ENCODE results near the gene CT55. TPM values are rescaled to one million over a fixed set of nuclear protein-coding genes. Genes with fewer than 3 reads are reported as not detected.

Gene CT55
- total RNA-seq, 2 donors from 2014 or later = not detected

DNA sequence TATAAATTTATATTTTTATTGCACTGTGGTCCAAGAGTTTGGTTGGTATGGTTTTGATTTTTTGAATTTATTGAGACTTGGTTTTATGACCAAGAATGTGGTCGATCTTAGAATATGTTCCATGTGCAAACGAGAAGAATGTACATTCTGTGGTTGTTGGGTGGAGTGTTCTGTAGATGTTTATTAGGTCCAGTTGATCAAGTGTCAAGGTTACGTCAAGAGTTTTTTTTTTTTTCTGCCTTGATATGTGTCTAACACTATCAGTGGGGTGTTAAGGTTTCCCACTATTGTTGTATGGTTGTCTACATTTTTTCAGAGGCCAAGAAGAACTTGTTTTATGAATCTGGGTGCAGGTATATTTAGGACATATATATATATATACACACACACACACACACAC lies 61.6 kb downstream of the CT55 start:
- intact Hi-C loops (cut with DNase I) = no loop called here
- DNase-seq (ENCODE audit: low spot score) = no peak

Other genes with a start within 250 kb of the CT55 start
- 10 to 100 TPM; 17.0 to 20.0 TPM for gene SMIM10, start 180.4 kb downstream of the CT55 start, total RNA-seq
- gene RTL8B, start 148.9 kb downstream of the CT55 start, total RNA-seq = 10 to 100 TPM; 21.8 to 23.2 TPM
- 100 to 1,000 TPM; 150 to 155 TPM for gene RTL8C, start 139.0 kb downstream of the CT55 start, total RNA-seq
- gene RTL8A, start 119.3 kb downstream of the CT55 start, total RNA-seq = 10 to 100 TPM; 41.9 to 47.4 TPM
- 1 to 10 TPM; 1.7 to 3.2 TPM for gene SMIM10L2B, start 72.7 kb downstream of the CT55 start, total RNA-seq
- not detected for gene ETDB, start 50.9 kb downstream of the CT55 start, total RNA-seq
- not detected for gene ETDA, start 80.7 kb upstream of the CT55 start, total RNA-seq
- not detected for gene ETDC, start 138.1 kb upstream of the CT55 start, total RNA-seq
- gene ZNF75D, start 172.7 kb upstream of the CT55 start, total RNA-seq = 1 to 10 TPM; 7.4 to 7.7 TPM
- 1 to 10 TPM; 7.9 to 9.2 TPM for gene ZNF449, start 173.4 kb upstream of the CT55 start, total RNA-seq

Measured in posterior vena cava (tissue), 2 donors.